Transverse colon (tissue), 3 donors: ENCODE results near the gene ARHGAP31.

ENCODE experiments used
- EP300 ChIP-seq: sonication (generic); formaldehyde crosslinking; IDR thresholded peaks from one replicate; pipeline ENCODE4 v1.6.1; 2017; ENCODE audit warnings: antibody characterized with exemption, low read depth
- POLR2A ChIP-seq: fragments of 450-650 bp; IDR thresholded peaks from one replicate; pipeline ENCODE4 v1.6.1; 2016; ENCODE audit warnings: antibody characterized with exemption, mild to moderate bottlenecking, moderate library complexity
- TF ChIP-seq, protein P1 (sequence below), 5 experiments: fragments of 200-600 bp in 3 of 5; fragments of 450-650 bp in 2 of 5; sonication (generic) in 3 of 5; IDR thresholded peaks; 1 replicate in 2 of 5; 2 replicates in 3 of 5; pipeline ENCODE4 v1.5.1; 2016 to 2017; ENCODE audit warnings: antibody characterized with exemption in 5 of 5, inconsistent platforms in 3 of 5, mild to moderate bottlenecking in 2 of 5, moderate library complexity in 1 of 5

- TF ChIP-seq POLR2A: no peak
- no peak for TF ChIP-seq EP300
- TF ChIP-seq, protein P1, sequence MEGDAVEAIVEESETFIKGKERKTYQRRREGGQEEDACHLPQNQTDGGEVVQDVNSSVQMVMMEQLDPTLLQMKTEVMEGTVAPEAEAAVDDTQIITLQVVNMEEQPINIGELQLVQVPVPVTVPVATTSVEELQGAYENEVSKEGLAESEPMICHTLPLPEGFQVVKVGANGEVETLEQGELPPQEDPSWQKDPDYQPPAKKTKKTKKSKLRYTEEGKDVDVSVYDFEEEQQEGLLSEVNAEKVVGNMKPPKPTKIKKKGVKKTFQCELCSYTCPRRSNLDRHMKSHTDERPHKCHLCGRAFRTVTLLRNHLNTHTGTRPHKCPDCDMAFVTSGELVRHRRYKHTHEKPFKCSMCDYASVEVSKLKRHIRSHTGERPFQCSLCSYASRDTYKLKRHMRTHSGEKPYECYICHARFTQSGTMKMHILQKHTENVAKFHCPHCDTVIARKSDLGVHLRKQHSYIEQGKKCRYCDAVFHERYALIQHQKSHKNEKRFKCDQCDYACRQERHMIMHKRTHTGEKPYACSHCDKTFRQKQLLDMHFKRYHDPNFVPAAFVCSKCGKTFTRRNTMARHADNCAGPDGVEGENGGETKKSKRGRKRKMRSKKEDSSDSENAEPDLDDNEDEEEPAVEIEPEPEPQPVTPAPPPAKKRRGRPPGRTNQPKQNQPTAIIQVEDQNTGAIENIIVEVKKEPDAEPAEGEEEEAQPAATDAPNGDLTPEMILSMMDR (IDR thresholded peaks at IDR 0.05): no peak
These were observed 66.7 kb downstream of the ARHGAP31 start for GRCh38 chr3:119360736-119361462.
